Thyroid gland (tissue), 4 donors: ENCODE results near the gene EIF4B.

Experiments
- POLR2A ChIP-seq, 2 donors: fragments of 450-650 bp; IDR thresholded peaks; one replicate each; pipeline ENCODE4 v1.6.1; 2017; ENCODE audit warnings: antibody characterized with exemption in 2 of 2, mild to moderate bottlenecking in 2 of 2, moderate library complexity in 1 of 2
- TF ChIP-seq, protein P1 (sequence below), 6 experiments: fragments of 200-600 bp in 3 of 6; fragments of 450-650 bp in 3 of 6; sonication (generic) in 3 of 6; IDR thresholded peaks; one replicate each; pipeline ENCODE4 v1.5.1; 2016 to 2019; ENCODE audit warnings: antibody characterized with exemption in 6 of 6, mild to moderate bottlenecking in 2 of 6, inconsistent platforms in 1 of 6, moderate library complexity in 1 of 6

DNA sequence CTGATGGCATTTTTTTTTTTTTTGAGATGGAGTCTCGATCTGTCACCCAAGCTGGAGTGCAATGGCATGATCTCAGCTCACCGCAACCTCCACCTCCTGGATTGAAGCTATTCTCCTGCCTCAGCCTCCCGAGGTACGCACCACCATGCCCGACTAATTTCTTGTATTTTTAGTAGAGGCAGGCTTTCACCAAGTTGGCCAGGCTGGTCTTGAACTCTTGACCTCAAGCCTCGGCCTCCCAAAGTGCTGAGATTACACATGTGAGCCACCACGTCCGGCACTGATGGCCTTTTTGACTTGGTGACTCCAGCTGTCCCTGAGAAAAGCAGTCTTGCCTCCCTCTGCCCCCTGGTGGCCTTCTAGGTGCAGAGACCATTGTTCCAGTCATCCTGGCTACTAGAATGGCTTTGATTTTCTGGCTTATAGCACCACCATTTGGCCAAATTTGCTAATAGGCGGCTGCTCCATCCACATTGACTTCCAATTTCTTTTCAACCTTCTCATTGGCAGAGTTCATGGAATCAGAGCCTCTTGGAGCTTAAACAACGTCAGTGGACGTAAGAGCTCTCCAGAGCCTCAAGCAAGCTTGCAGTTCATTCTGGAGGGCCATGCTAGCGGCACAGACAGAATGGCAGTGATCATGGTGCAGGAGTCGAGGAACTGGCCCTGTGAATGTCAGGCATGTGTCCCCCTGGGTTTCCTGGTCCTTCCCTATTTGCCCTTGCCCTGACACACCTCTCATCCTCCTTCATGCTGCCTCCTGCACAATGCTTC, 25.4 kb upstream of the EIF4B start:
- TF ChIP-seq, protein P1, sequence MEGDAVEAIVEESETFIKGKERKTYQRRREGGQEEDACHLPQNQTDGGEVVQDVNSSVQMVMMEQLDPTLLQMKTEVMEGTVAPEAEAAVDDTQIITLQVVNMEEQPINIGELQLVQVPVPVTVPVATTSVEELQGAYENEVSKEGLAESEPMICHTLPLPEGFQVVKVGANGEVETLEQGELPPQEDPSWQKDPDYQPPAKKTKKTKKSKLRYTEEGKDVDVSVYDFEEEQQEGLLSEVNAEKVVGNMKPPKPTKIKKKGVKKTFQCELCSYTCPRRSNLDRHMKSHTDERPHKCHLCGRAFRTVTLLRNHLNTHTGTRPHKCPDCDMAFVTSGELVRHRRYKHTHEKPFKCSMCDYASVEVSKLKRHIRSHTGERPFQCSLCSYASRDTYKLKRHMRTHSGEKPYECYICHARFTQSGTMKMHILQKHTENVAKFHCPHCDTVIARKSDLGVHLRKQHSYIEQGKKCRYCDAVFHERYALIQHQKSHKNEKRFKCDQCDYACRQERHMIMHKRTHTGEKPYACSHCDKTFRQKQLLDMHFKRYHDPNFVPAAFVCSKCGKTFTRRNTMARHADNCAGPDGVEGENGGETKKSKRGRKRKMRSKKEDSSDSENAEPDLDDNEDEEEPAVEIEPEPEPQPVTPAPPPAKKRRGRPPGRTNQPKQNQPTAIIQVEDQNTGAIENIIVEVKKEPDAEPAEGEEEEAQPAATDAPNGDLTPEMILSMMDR (IDR thresholded peaks at IDR 0.05), result peak; percentile 81 to 100 (median 97)
- TF ChIP-seq POLR2A (IDR thresholded peaks at IDR 0.05), result peak in 1 of 2 donors; percentile 63
